BJ (cell line): ENCODE measurements around the gene SYT1. TPM values are rescaled to one million over a fixed set of nuclear protein-coding genes. Genes with fewer than 3 reads are reported as not detected.

Source experiments
- CTCF ChIA-PET: fragments of 350-600 bp; formaldehyde crosslinking; extraction: SDS; loops from one replicate; lab custom pipeline; 2021; ENCODE audit warnings: antibody characterized with exemption, inconsistent platforms; lab: Yijun Ruan, JAX
- POLR2A ChIA-PET: fragments of 300-600 bp; sonication (Branson Sonifier 250); formaldehyde crosslinking; extraction: SDS; loops from one replicate; lab custom pipeline; 2021; ENCODE audit warnings: antibody characterized with exemption; lab: Charles Lee
- DNase-seq: peaks from one replicate; pipeline ENCODE4 v3.0.0-alpha.2; 2011; ENCODE audit warnings: low read depth
- H3K27me3 ChIP-seq: 2 replicates; pipeline ENCODE4 v1.6.0; 2011; ENCODE audit warnings: low read length; ENCODE audit not compliant: control insufficient read depth, insufficient read depth
- H3K36me3 ChIP-seq: 2 replicates; pipeline ENCODE4 v1.5.1; 2011; ENCODE audit warnings: low read length; ENCODE audit not compliant: control insufficient read depth, insufficient read depth
- H3K4me3 ChIP-seq: 2 replicates; pipeline ENCODE4 v1.5.1; 2011; ENCODE audit warnings: low read depth, mild to moderate bottlenecking, control low read depth, low read length
- CTCF ChIP-seq: IDR thresholded peaks from 2 replicates; pipeline ENCODE4 v1.5.1; 2011; ENCODE audit warnings: low read depth, mild to moderate bottlenecking, control low read depth, inconsistent platforms, low read length, moderate library complexity; ENCODE audit not compliant: insufficient read depth
- polyA plus RNA-seq: library from polyadenylated mRNA; depleted of rRNA; stranded (reverse); fragments of >200 nt; gene quantifications from 2 replicates; pipeline ENCODE4 v1.2.3, GENCODE V29; 2011

SYT1 gene
- polyA plus RNA-seq, 1 experiment = 0.70 TPM

GRCh38 chr12:79324571-79324970, 460.0 kb downstream of the SYT1 start:
- CTCF ChIA-PET = no interaction called here
- H3K36me3 ChIP-seq = no peaks in the 10 kb centered on the region
- TF ChIP-seq CTCF = no peak
- POLR2A ChIA-PET = no interaction called here
- no peak overlapping the region for H3K4me3 ChIP-seq
- no peak for DNase-seq
- H3K27me3 ChIP-seq = no peaks in the 10 kb centered on the region

GRCh38 chr12:79326222-79326621, 461.6 kb downstream of the SYT1 start:
- H3K36me3 ChIP-seq = no peaks in the 10 kb centered on the region
- H3K27me3 ChIP-seq = no peaks in the 10 kb centered on the region
- DNase-seq = no peak
- TF ChIP-seq CTCF = no peak
- ChIA-PET CTCF (no interaction called here), POLR2A (no interaction called here)
- no peak overlapping the region for H3K4me3 ChIP-seq

- CTCF ChIA-PET = no interaction called here
These were observed 462.1 kb downstream of the SYT1 start for GRCh38 chr12:79326663-79327062.

GRCh38 chr12:79327465-79327864, 462.9 kb downstream of the SYT1 start:
- no peak for TF ChIP-seq CTCF
- DNase-seq = no peak
- ChIA-PET POLR2A (no interaction called here), CTCF (no interaction called here)
- Histone ChIP-seq H3K27me3 (no peaks in the 10 kb centered on the region), H3K36me3 (no peaks in the 10 kb centered on the region), H3K4me3 (no peak overlapping the region)

More at GRCh38 chr12:79326663-79327062, 462.1 kb downstream of the SYT1 start:
- POLR2A ChIA-PET = no interaction called here
- no peak for TF ChIP-seq CTCF
- H3K36me3 ChIP-seq = no peaks in the 10 kb centered on the region
- no peaks in the 10 kb centered on the region for H3K27me3 ChIP-seq
- H3K4me3 ChIP-seq = no peak overlapping the region
- no peak for DNase-seq

- DNase-seq = peak; percentile 51
- ChIA-PET POLR2A (no interaction called here), CTCF (no interaction called here)
These were observed 465.4 kb downstream of the SYT1 start for GRCh38 chr12:79329933-79330332.

More at GRCh38 chr12:79329933-79330332, 465.4 kb downstream of the SYT1 start:
- Histone ChIP-seq H3K36me3 (no peaks in the 10 kb centered on the region), H3K27me3 (no peaks in the 10 kb centered on the region), H3K4me3 (no peak overlapping the region)
- no peak for TF ChIP-seq CTCF
